Caco-2 (cell line): ENCODE measurements around the gene FHIP1B. TPM values are rescaled to one million over a fixed set of nuclear protein-coding genes. Genes with fewer than 3 reads are reported as not detected.

Source experiments
- BruUV-seq: library from RNA; stranded (reverse); fragments of 400-500 nt; replicated peaks from 2 replicates; lab custom pipeline; 2021; lab: Mats Ljungman, UMichigan
- CTCF ChIA-PET: fragments of 300-600 bp; sonication (Branson Sonifier 250); formaldehyde crosslinking; loops from one replicate; lab custom pipeline; 2022; ENCODE audit warnings: antibody characterized with exemption; lab: Charles Lee
- POLR2A ChIA-PET: fragments of 300-600 bp; sonication (Branson Sonifier 250); formaldehyde crosslinking; loops from one replicate; lab custom pipeline; 2022; ENCODE audit warnings: antibody characterized with exemption; lab: Charles Lee
- DNase-seq, 2 experiments: peaks; one replicate each; pipeline versions ENCODE4 v3.0.0 to v3.0.0-alpha.2; 2020 to 2022
- H3K27me3 ChIP-seq: replicated peaks from 2 replicates; pipeline ENCODE4 v1.6.0; 2011; ENCODE audit warnings: low read length; ENCODE audit not compliant: control insufficient read depth, insufficient read depth
- H3K36me3 ChIP-seq: 2 replicates; pipeline ENCODE4 v1.5.1; 2011; ENCODE audit warnings: low read length; ENCODE audit not compliant: control insufficient read depth, insufficient read depth
- H3K4me1 ChIP-seq: fragments of 250-450 bp; sonication (Bioruptor Pico); 2 replicates; pipeline ENCODE4 v1.5.1; 2020; ENCODE audit warnings: mild to moderate bottlenecking
- H3K4me3 ChIP-seq: 2 replicates; pipeline ENCODE4 v1.5.1; 2011; ENCODE audit warnings: low read depth, mild to moderate bottlenecking, control low read depth, low read length
- H3K9me3 ChIP-seq: fragments of 250-450 bp; sonication (Bioruptor Pico); 2 replicates; pipeline ENCODE4 v1.5.1; 2020; ENCODE audit warnings: mild to moderate bottlenecking, moderate library complexity
- H3K27ac Mint-ChIP-seq: one replicate; pipeline ENCODE4 v1.8.0; 2022; ENCODE audit warnings: mixed read lengths; ENCODE audit not compliant: unreplicated experiment
- H3K27me3 Mint-ChIP-seq: one replicate; pipeline ENCODE4 v1.8.0; 2022; ENCODE audit warnings: mixed read lengths; ENCODE audit not compliant: insufficient read depth, unreplicated experiment
- H3K36me3 Mint-ChIP-seq: one replicate; pipeline ENCODE4 v1.8.0; 2022; ENCODE audit warnings: mild to moderate bottlenecking, mixed read lengths; ENCODE audit not compliant: insufficient read depth, unreplicated experiment
- H3K4me1 Mint-ChIP-seq: one replicate; pipeline ENCODE4 v1.8.0; 2022; ENCODE audit warnings: low read depth, mixed read lengths; ENCODE audit not compliant: unreplicated experiment
- H3K4me3 Mint-ChIP-seq: one replicate; pipeline ENCODE4 v1.8.0; 2022; ENCODE audit warnings: mild to moderate bottlenecking, moderate library complexity, mixed read lengths; ENCODE audit not compliant: unreplicated experiment
- H3K9me3 Mint-ChIP-seq: one replicate; pipeline ENCODE4 v1.8.0; 2022; ENCODE audit warnings: mixed read lengths; ENCODE audit not compliant: unreplicated experiment
- intact Hi-C: fragments of 100-400 bp; cut with micrococcal nuclease; formaldehyde crosslinking; loops from one replicate; pipeline ENCODE4 v1.10.0; 2022; ENCODE audit not compliant: unreplicated experiment
- total RNA-seq: library from RNA; stranded (reverse); gene quantifications from 2 replicates; pipeline ENCODE4 v1.2.3, GENCODE V29; 2022
- TF ChIP-seq, protein P1 (sequence below), 2 experiments: fragments of 200-600 bp in 1 of 2; IDR thresholded peaks; 1 replicate in 1 of 2; 2 replicates in 1 of 2; pipeline versions ENCODE4 v1.5.1 to v1.8.0; 2011 to 2022; ENCODE audit warnings: antibody characterized with exemption in 1 of 2, control low read depth in 1 of 2, inconsistent platforms in 1 of 2, low read depth in 1 of 2, low read length in 1 of 2, mild to moderate bottlenecking in 1 of 2, moderate library complexity in 1 of 2; ENCODE audit not compliant: insufficient read depth in 1 of 2, severe bottlenecking in 1 of 2, unreplicated experiment in 1 of 2

The FHIP1B gene
- total RNA-seq, 1 experiment from 2014 or later, result 26.8 TPM

- ChIA-PET POLR2A (no interaction called here), CTCF (no interaction called here)
- Histone ChIP-seq H3K4me1 (no peaks in the 10 kb centered on the region), H3K9me3 (no peaks in the 10 kb centered on the region), H3K36me3 (peaks cover 4% of the 10 kb centered on the region), H3K4me3 (no peak overlapping the region), H3K27me3 (no peaks in the 10 kb centered on the region)
- no TSS peak for BruUV-seq
- H3K9me3 Mint-ChIP-seq, result no peaks in the 10 kb centered on the region
- peaks cover 19% of the 10 kb centered on the region for H3K36me3 Mint-ChIP-seq
- no peaks in the 10 kb centered on the region for H3K4me1 Mint-ChIP-seq
- DNase-seq, result no peak
- H3K27ac Mint-ChIP-seq, result no peak overlapping the region
- no peaks in the 10 kb centered on the region for H3K27me3 Mint-ChIP-seq
- no peak overlapping the region for H3K4me3 Mint-ChIP-seq
- TF ChIP-seq, protein P1, sequence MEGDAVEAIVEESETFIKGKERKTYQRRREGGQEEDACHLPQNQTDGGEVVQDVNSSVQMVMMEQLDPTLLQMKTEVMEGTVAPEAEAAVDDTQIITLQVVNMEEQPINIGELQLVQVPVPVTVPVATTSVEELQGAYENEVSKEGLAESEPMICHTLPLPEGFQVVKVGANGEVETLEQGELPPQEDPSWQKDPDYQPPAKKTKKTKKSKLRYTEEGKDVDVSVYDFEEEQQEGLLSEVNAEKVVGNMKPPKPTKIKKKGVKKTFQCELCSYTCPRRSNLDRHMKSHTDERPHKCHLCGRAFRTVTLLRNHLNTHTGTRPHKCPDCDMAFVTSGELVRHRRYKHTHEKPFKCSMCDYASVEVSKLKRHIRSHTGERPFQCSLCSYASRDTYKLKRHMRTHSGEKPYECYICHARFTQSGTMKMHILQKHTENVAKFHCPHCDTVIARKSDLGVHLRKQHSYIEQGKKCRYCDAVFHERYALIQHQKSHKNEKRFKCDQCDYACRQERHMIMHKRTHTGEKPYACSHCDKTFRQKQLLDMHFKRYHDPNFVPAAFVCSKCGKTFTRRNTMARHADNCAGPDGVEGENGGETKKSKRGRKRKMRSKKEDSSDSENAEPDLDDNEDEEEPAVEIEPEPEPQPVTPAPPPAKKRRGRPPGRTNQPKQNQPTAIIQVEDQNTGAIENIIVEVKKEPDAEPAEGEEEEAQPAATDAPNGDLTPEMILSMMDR (IDR thresholded peaks at IDR 0.05; ENCODE audit: insufficient read depth in 1 of 2, low read depth in 1 of 2, low read length in 1 of 2, severe bottlenecking in 1 of 2, unreplicated experiment in 1 of 2), result no peak
- intact Hi-C loops, result no loop called here
These were observed 19.9 kb downstream of the FHIP1B start for GRCh38 chr11:6214530-6214929.

DNA sequence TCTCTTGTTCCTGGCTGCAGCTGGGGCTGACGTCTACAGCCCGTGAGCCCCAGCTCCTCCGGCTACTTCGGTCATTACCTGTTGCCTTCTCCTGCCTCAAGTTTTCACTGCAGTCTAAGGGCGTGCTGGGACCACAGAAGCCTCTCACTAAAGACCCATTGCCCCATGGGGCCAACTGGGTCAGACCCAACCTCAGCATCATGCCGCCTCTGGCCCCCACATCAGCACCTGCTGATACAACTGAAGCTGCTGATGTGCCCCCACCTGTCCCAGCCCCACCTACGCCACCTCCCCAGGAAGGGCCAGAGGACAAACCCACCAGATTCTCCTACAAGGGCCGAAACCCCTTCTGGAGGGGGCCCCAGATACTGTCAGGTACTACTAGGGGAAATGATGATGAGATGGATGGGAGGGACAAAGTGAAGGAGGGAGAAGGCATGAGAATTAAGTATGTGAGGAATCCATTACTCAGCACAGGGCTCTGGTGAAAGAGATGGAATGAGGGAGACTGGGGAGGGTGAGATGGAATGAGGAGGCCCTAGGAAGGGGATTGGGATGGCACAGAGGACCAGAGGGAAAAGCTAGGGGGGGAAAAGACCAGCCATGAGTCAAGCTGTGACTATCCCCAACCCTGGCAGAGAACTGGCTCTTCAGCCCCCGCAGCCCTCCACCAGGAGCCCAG, 24.0 kb downstream of the FHIP1B start:
- ChIA-PET POLR2A (no interaction called here), CTCF (no interaction called here)
- intact Hi-C loops, result no loop called here
- Mint-ChIP-seq H3K4me3 (no peak overlapping the region), H3K27ac (no peak overlapping the region), H3K36me3 (peaks cover 12% of the 10 kb centered on the region), H3K27me3 (no peaks in the 10 kb centered on the region), H3K4me1 (peaks cover 5% of the 10 kb centered on the region), H3K9me3 (no peaks in the 10 kb centered on the region)
- TF ChIP-seq, protein P1 (IDR thresholded peaks at IDR 0.05; ENCODE audit: insufficient read depth in 1 of 2, low read depth in 1 of 2, low read length in 1 of 2, severe bottlenecking in 1 of 2, unreplicated experiment in 1 of 2), result no peak
- H3K36me3 ChIP-seq, result peaks cover 3% of the 10 kb centered on the region; the same call in 1 of the 2 replicates
- no peaks in the 10 kb centered on the region for H3K4me1 ChIP-seq
- BruUV-seq, result no TSS peak
- H3K4me3 ChIP-seq, result no peak overlapping the region
- no peaks in the 10 kb centered on the region for H3K9me3 ChIP-seq
- no peak for DNase-seq
- no peaks in the 10 kb centered on the region for H3K27me3 ChIP-seq

DNA sequence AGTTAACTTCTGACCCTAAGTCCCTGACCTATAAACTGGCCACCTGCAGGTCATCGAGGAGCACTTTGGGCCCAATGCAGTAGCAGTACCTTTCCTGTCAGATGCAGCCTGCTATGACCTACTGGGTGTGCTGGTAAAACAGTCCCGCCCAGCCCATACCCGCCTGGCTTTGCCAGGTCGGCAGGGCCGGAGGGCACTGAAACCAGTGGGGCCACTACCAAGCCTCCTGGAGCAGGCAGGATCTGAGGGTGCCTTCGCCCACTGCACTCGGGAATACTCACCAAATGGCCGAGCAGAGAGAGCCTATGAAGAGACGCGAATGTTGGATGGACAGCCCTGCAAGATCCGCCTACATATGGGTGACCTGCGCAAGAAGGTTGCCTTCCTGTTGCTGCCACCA, 24.6 kb downstream of the FHIP1B start:
- Mint-ChIP-seq H3K27ac (no peak overlapping the region), H3K27me3 (no peaks in the 10 kb centered on the region), H3K36me3 (peaks cover 9% of the 10 kb centered on the region), H3K4me3 (no peak overlapping the region), H3K9me3 (no peaks in the 10 kb centered on the region), H3K4me1 (peaks cover 5% of the 10 kb centered on the region)
- no peak for DNase-seq
- Histone ChIP-seq H3K36me3 (peaks cover 7% of the 10 kb centered on the region; the same call in 1 of the 2 replicates), H3K9me3 (no peaks in the 10 kb centered on the region), H3K4me1 (no peaks in the 10 kb centered on the region), H3K4me3 (no peak overlapping the region), H3K27me3 (no peaks in the 10 kb centered on the region)
- intact Hi-C loops, result no loop called here
- ChIA-PET POLR2A (no interaction called here), CTCF (no interaction called here)
- TF ChIP-seq, protein P1 (IDR thresholded peaks at IDR 0.05; ENCODE audit: insufficient read depth in 1 of 2, low read depth in 1 of 2, low read length in 1 of 2, severe bottlenecking in 1 of 2, unreplicated experiment in 1 of 2), result no peak
- no TSS peak for BruUV-seq
